NB4 (cell line): ENCODE measurements around the gene CPT1B.

Experiments used
- DNase-seq: peaks from one replicate; pipeline ENCODE4 v3.0.0; 2010; ENCODE audit warnings: low read depth
- H3K4me3 ChIP-seq: one replicate; pipeline ENCODE4 v1.5.1; 2011; ENCODE audit warnings: mild to moderate bottlenecking, low read depth, low read length, moderate library complexity
- MYC ChIP-seq: IDR thresholded peaks from 2 replicates; pipeline ENCODE4 v1.6.1; 2011; ENCODE audit warnings: low read depth, low read length
- POLR2A ChIP-seq: IDR thresholded peaks from 2 replicates; pipeline ENCODE4 v1.6.1; 2011; ENCODE audit warnings: mild to moderate bottlenecking; ENCODE audit not compliant: insufficient read length; ENCODE audit errors: extremely low read depth
- TF ChIP-seq, protein P1 (sequence below): IDR thresholded peaks from one replicate; pipeline ENCODE4 v1.5.1; 2012; ENCODE audit warnings: low read depth, low read length
- TF ChIP-seq, protein P2 (sequence below): IDR thresholded peaks from 2 replicates; pipeline ENCODE4 v1.6.1; 2011; ENCODE audit warnings: low read depth, low read length

The CPT1B gene

DNA sequence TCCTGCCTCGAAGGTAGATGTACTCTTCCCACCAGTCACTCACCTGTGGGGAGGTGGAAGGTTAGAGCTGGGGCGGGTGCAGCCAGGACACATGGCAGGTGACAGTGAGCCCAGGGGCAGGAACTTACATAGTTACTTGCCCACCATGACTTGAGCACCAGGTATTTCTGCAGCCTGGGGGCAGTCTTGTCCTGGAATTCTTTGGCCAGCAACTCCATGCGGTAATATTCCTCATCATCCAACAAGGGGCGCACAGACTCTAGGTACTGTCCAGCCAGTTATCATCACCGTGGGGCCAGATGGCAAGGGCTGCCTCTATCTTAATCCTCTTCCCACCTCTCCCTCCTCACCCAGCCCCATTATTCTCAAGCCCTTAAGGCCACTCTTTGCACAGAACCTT, 2.2 kb downstream of the CPT1B start:
- DNase-seq = peak; percentile 53
- TF ChIP-seq, protein P1, sequence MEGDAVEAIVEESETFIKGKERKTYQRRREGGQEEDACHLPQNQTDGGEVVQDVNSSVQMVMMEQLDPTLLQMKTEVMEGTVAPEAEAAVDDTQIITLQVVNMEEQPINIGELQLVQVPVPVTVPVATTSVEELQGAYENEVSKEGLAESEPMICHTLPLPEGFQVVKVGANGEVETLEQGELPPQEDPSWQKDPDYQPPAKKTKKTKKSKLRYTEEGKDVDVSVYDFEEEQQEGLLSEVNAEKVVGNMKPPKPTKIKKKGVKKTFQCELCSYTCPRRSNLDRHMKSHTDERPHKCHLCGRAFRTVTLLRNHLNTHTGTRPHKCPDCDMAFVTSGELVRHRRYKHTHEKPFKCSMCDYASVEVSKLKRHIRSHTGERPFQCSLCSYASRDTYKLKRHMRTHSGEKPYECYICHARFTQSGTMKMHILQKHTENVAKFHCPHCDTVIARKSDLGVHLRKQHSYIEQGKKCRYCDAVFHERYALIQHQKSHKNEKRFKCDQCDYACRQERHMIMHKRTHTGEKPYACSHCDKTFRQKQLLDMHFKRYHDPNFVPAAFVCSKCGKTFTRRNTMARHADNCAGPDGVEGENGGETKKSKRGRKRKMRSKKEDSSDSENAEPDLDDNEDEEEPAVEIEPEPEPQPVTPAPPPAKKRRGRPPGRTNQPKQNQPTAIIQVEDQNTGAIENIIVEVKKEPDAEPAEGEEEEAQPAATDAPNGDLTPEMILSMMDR = no peak
- no peak for TF ChIP-seq MYC
- H3K4me3 ChIP-seq = no peak overlapping the region

DNA sequence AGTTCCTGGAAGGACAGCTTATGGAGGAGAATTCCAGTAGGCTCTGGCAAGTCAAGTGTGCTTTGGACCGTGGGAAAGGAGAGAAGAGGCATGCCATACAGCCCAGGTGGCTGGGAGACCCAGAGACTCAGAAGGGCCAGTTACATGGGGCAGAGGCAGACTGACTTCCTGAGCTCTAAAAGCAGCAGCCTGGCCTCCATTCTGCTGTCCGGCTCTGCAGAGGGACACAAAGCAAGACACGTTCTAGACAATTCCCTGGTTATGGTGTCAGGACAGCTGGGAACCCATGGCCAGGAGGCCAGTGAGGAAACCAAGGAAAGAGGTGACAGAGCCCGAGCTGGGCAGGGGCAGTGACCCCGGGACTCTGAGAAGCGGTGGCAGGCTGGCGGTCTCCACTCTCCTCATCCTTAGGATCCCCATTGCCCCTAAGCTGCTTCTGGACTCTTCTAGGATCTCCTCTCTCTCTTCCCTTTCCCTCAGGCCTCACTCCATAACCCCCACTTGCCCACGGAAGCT, 2.7 kb downstream of the CPT1B start:
- TF ChIP-seq, protein P1 = no peak
- TF ChIP-seq POLR2A (no peak), MYC (no peak)
- TF ChIP-seq, protein P2, sequence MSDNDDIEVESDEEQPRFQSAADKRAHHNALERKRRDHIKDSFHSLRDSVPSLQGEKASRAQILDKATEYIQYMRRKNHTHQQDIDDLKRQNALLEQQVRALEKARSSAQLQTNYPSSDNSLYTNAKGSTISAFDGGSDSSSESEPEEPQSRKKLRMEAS = no peak
- no peak for DNase-seq
- H3K4me3 ChIP-seq = no peak overlapping the region

DNA sequence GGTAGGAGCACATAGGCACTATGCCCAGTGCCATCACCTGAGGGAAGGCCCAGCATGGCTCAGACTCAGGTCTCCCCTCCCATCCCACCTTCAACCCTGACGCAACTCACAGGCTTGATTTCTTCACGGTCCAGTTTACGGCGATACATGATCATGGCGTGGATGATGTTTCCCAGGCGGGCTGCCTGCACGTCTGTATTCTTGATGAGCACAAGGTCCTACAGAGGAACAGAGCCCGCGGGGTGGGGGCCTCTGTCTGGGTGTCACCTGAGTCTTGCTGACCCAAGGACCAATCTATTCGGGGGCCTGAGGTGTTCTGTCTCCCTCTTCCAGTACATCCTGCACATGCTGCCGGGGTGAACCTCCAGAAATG, 3.9 kb downstream of the CPT1B start:
- no peak overlapping the region for H3K4me3 ChIP-seq
- no peak for DNase-seq
- TF ChIP-seq POLR2A = no peak
- TF ChIP-seq, protein P1 = no peak
- TF ChIP-seq, protein P2 = no peak
- TF ChIP-seq MYC = no peak

DNA sequence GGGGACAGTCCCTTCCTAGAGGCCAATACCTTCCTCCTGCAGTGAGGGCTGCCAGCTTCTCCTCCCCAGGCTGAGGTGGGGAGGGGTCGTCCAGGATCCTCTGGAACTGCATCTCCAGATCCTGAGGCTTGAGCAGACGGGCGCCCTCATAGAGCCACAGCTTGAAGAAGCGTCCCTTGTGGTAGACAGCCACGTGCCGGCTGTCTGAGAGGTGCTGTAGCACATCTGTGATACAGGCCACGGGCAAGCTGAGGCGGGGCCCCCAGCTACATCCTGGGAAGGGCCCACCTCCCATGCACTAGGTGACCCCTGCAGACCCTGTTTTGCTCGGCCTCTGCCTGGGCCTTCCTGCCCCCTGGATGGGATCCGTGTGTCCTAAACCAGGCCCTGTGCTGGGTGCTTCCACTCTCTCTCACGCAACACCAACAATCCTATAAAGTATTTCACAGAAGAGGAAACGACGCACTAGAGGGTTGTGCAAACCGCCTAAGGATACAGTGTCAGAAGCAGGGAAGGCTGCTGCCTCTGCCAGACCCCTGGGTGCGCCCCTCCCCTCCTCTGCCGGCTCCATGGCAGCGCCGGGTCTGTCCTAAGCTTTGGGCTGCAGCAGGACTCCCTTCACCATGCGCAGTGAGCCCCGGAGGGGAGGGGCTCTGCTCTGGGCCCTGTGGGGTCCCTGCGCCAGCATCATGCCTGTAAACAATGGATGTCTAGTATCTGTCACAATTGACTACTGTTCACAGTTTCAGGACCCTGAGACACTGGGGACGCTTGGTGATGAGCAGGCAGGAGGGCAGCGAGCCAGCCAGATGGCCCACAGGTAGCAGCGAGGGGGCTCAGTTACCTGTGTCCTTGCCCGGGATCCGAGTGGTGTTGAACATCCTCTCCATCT, 4.5 kb downstream of the CPT1B start:
- H3K4me3 ChIP-seq = no peak overlapping the region
- TF ChIP-seq POLR2A (no peak), MYC (no peak)
- TF ChIP-seq, protein P2 = no peak
- TF ChIP-seq, protein P1 = no peak
- no peak for DNase-seq

DNA sequence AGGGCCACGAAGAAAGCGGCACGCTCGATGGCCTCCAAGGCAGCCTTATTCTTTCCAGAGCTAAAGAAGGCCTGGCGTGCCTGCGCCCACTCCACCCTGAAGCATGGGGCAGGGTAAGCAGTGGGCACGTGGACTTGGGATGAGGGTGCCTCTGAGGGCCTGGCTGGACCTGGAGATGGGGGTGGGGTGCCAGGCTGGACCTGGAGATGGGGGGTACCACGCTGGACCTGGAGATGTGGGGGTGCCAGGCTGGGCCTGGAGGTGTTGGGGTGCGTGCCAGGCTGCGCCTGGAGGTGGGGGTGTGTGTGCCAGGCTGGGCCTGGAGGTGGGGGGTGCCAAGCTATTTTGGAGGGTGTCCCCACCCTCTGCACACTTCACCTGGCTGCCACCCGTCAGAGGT, 5.3 kb downstream of the CPT1B start:
- no peak for DNase-seq
- TF ChIP-seq, protein P1 = no peak
- TF ChIP-seq, protein P2 = no peak
- no peak for TF ChIP-seq POLR2A
- no peak for TF ChIP-seq MYC
- H3K4me3 ChIP-seq = no peak overlapping the region
